Measurements from ENCODE around the gene PPP1R13B. TPM values are rescaled to one million over a fixed set of nuclear protein-coding genes. Genes with fewer than 3 reads are reported as not detected.

Gene PPP1R13B
- total RNA-seq, 2 donors from 2014 or later = 15.6 to 17.5 TPM

DNA sequence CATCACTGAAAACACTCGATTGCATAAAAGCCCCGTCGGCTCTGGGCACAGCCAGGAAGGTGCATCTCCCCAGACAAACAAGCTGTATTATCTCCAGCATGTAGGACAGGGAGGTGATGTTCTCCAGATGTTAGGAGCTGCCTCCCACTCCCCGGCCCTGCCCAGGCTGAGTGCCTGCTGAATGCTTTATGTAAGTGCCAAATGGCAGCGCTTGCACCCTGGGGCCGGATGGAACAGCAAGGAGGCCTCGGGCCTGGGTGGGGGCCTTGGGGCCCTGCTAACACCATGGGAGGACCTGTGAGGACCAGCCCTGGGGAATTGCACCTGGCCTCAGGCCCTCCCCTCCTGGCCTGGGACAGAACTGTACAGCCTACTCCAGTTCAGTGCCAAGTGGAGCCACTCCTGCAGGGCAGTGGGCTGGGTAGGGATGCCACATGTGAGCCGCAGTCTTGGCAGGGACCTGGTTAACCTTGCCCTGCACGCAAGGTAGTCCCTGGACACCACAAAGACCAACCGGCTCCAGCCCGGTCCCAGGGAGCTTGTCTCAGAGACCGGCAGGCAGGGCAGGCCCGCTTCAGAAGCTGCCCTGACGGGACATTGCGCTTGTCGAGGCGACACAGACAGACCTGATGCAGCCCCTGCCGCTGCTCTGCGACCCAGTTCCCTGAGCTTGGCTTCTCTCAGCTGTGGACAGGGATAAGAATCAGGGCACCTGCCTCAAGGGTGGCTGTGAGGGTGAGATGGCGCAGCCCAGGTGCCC lies 35.3 kb upstream of the PPP1R13B start:
- Histone ChIP-seq H3K27ac (ENCODE audit: low read depth, low read length) (no peak overlapping the region), H3K9ac (ENCODE audit: extremely low read depth, low read length, poor library complexity, severe bottlenecking) (no peak overlapping the region), H3K4me3 (ENCODE audit: low read length) (no peak overlapping the region), H3K36me3 (ENCODE audit: control insufficient read depth, insufficient read depth, low read length) (no peaks in the 10 kb centered on the region), H3K27me3 (ENCODE audit: control insufficient read depth, insufficient read depth, low read length, poor library complexity, severe bottlenecking) (no peaks in the 10 kb centered on the region), H3K9me3 (ENCODE audit: control insufficient read depth, low read length) (no peaks in the 10 kb centered on the region), H3K4me1 (ENCODE audit: control insufficient read depth, insufficient read depth, low read length) (peaks cover 9% of the 10 kb centered on the region)
- Mint-ChIP-seq H3K4me3 (no peak overlapping the region), H3K27me3 (ENCODE audit: insufficient read depth) (no peaks in the 10 kb centered on the region), H3K36me3 (ENCODE audit: low read depth) (no peaks in the 10 kb centered on the region), H3K27ac (no peak overlapping the region), H3K4me1 (peaks cover 20% of the 10 kb centered on the region), H3K9me3 (no peaks in the 10 kb centered on the region)
- WGBS, 2 experiments (ENCODE audit: insufficient coverage in 1 of 2, insufficient read length in 1 of 2) = 93 to 95% methylated on average over 19 to 20 of the region's 20 CpGs
- no peak for DNase-seq
- TF ChIP-seq, protein P1, sequence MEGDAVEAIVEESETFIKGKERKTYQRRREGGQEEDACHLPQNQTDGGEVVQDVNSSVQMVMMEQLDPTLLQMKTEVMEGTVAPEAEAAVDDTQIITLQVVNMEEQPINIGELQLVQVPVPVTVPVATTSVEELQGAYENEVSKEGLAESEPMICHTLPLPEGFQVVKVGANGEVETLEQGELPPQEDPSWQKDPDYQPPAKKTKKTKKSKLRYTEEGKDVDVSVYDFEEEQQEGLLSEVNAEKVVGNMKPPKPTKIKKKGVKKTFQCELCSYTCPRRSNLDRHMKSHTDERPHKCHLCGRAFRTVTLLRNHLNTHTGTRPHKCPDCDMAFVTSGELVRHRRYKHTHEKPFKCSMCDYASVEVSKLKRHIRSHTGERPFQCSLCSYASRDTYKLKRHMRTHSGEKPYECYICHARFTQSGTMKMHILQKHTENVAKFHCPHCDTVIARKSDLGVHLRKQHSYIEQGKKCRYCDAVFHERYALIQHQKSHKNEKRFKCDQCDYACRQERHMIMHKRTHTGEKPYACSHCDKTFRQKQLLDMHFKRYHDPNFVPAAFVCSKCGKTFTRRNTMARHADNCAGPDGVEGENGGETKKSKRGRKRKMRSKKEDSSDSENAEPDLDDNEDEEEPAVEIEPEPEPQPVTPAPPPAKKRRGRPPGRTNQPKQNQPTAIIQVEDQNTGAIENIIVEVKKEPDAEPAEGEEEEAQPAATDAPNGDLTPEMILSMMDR (conservative IDR thresholded peaks at IDR 0.05) = no peak

DNA sequence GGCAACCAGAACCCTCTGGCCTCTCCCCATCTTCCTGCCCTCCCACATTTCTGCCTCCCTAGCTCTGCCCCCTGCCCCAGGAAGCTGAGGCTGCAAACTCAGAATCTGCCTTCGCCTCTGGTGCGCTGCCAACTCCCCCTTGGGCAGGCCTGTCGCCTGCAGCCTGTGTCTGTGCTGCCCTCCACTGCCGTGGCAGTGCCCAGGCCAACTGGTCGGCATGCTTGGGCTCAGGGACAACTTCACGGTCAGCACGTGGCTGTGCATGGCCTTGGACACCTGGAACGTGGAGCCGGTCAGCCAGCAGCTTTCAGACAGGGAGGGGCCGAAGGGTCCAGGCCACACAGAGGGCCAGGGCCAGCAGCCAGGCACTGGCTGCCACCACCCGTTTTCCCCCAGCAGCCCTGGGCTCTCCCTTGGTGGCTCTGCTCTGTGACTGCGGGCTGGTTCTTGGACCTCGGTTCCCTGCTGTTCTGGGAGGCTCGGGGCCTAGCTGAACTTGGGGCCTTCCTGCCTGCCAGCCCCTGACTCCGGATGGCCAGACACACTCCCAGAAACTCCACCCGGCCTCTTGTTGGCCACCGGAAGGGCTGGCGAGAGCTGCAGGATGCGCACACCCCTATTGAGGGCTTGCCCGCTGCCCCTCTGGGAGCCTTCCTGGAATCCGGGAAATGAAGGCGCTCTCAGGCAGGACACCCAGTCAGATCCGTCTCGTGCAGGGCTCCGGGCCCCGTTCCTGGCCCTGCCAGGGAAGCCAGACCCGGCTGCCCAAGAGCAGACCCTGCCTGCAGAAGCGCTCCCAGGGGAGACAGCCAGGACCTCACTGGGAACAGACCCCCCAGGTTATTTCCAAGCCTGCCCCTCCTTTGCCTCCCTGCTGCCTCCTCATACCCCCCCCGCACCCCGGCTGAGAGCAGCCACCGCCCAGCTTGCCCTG lies 34.2 kb upstream of the PPP1R13B start:
- H3K4me3 ChIP-seq (ENCODE audit: low read length) = no peak overlapping the region
- H3K27me3 ChIP-seq (ENCODE audit: control insufficient read depth, insufficient read depth, low read length, poor library complexity, severe bottlenecking) = no peaks in the 10 kb centered on the region
- Mint-ChIP-seq H3K27me3 (ENCODE audit: insufficient read depth) (no peaks in the 10 kb centered on the region), H3K4me3 (no peak overlapping the region), H3K9me3 (no peaks in the 10 kb centered on the region), H3K4me1 (peaks cover 17% of the 10 kb centered on the region), H3K36me3 (ENCODE audit: low read depth) (no peaks in the 10 kb centered on the region), H3K27ac (no peak overlapping the region)
- TF ChIP-seq, protein P1 (conservative IDR thresholded peaks at IDR 0.05) = no peak
- no peaks in the 10 kb centered on the region for H3K36me3 ChIP-seq (ENCODE audit: control insufficient read depth, insufficient read depth, low read length)
- no peak for DNase-seq
- no peak overlapping the region for H3K9ac ChIP-seq (ENCODE audit: extremely low read depth, low read length, poor library complexity, severe bottlenecking)
- WGBS, 2 experiments (ENCODE audit: insufficient coverage in 1 of 2, insufficient read length in 1 of 2) = 94 to 98% methylated on average over 18 to 31 of the region's 31 CpGs
- peaks cover 9% of the 10 kb centered on the region for H3K4me1 ChIP-seq (ENCODE audit: control insufficient read depth, insufficient read depth, low read length)
- H3K9me3 ChIP-seq (ENCODE audit: control insufficient read depth, low read length) = no peaks in the 10 kb centered on the region
- H3K27ac ChIP-seq (ENCODE audit: low read depth, low read length) = no peak overlapping the region

DNA sequence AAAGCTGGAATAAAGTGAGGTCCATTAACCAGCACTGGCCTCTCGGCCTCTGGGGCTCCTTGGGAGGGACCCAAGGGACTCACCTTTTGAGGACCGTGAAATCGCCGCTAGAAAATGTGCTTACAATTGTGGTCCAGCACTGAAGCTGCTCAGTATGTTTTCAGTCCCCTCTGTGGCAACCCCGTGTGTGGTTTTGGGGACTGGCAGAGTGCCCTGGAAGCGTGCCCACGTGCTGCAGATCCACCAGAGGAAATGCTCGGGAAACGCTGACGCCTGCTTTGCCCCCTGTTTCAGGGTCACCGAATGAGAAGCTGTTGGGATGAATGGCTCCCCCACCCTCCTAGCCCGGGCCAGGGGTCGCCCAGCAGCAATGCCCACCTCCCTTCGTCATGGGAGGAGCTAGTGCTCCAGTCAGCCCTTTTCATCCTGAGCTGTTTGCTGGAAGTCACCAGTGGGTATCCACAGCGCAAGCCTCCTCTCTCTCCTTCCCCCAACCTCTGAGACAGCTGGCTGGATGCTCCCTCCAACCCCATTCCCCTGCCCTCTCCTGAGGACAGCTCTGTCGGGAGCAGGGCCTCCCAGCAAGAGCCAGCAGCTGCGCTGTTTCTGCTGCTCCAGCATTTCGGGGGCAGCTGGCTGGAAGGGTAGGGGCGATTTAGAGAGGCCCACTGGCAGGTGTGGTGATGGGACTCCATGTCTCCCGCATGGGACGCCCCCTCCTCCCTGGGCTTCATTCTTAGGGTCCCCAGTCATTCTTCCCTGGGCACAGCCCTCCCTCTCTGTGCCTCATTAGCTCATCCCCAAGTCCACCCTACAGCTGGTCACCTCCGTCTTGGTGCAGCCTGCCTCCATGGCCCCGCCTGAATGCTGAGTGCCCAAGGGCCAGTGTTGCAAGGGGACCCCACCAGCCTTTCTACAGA lies 33.2 kb upstream of the PPP1R13B start:
- Mint-ChIP-seq H3K4me1 (peaks cover 9% of the 10 kb centered on the region), H3K4me3 (no peak overlapping the region)

More for the DNA sequence above, 33.2 kb upstream of the PPP1R13B start:
- H3K27me3 Mint-ChIP-seq (ENCODE audit: insufficient read depth) = no peaks in the 10 kb centered on the region
- H3K27ac Mint-ChIP-seq = no peak overlapping the region
- Histone ChIP-seq H3K27me3 (ENCODE audit: control insufficient read depth, insufficient read depth, low read length, poor library complexity, severe bottlenecking) (no peaks in the 10 kb centered on the region), H3K27ac (ENCODE audit: low read depth, low read length) (peak overlapping the region; percentile 1), H3K4me1 (ENCODE audit: control insufficient read depth, insufficient read depth, low read length) (peaks cover 9% of the 10 kb centered on the region), H3K36me3 (ENCODE audit: control insufficient read depth, insufficient read depth, low read length) (no peaks in the 10 kb centered on the region), H3K4me3 (ENCODE audit: low read length) (no peak overlapping the region), H3K9ac (ENCODE audit: extremely low read depth, low read length, poor library complexity, severe bottlenecking) (peak overlapping the region; percentile 44), H3K9me3 (ENCODE audit: control insufficient read depth, low read length) (no peaks in the 10 kb centered on the region)
- TF ChIP-seq, protein P1 (conservative IDR thresholded peaks at IDR 0.05) = no peak
- no peak for DNase-seq
- 88 to 89% methylated on average over 14 to 23 of the region's 23 CpGs for WGBS, 2 experiments (ENCODE audit: insufficient coverage in 1 of 2, insufficient read length in 1 of 2)
- H3K9me3 Mint-ChIP-seq = no peaks in the 10 kb centered on the region
- no peaks in the 10 kb centered on the region for H3K36me3 Mint-ChIP-seq (ENCODE audit: low read depth)
